Colonic mucosa (tissue), 4 donors: ENCODE data around the gene MRPL36. TPM values are rescaled to one million over a fixed set of nuclear protein-coding genes. Genes with fewer than 3 reads are reported as not detected.

Experiments
- DNase-seq: peaks from one replicate; pipeline ENCODE4 v3.0.0-alpha.2; 2020
- H3K27ac ChIP-seq: fragments of 200-600 bp; one replicate; pipeline ENCODE4 v1.8.0; 2021
- H3K27me3 ChIP-seq: fragments of 200-600 bp; one replicate; pipeline ENCODE4 v1.8.0; 2021
- H3K36me3 ChIP-seq: fragments of 200-600 bp; one replicate; pipeline ENCODE4 v1.8.0; 2021
- H3K4me1 ChIP-seq: fragments of 200-600 bp; one replicate; pipeline ENCODE4 v1.8.0; 2021; ENCODE audit warnings: mild to moderate bottlenecking
- H3K4me3 ChIP-seq: fragments of 200-600 bp; one replicate; pipeline ENCODE4 v1.8.0; 2021
- H3K9ac ChIP-seq, 2 donors: one replicate each; pipeline ENCODE4 v1.7.0; 2013; ENCODE audit warnings: control low read depth in 2 of 2, low read depth in 2 of 2, low read length in 2 of 2
- H3K9me3 ChIP-seq: fragments of 200-600 bp; one replicate; pipeline ENCODE4 v1.8.0; 2021
- CTCF ChIP-seq: fragments of 200-600 bp; IDR thresholded peaks from one replicate; pipeline ENCODE4 v1.8.0; 2022; ENCODE audit warnings: antibody characterized with exemption, mild to moderate bottlenecking
- intact Hi-C: fragments of 100-400 bp; cut with DNase I; formaldehyde crosslinking; loops from one replicate; pipeline ENCODE4 v1.14.1; 2022
- total RNA-seq, 2 donors: library from RNA; stranded (reverse); fragmentation: NEBNext Ultra II Directional in 1 of 2; extraction: Animal tissue kit (Norgen Biotek cat#: 25700) in 1 of 2; gene quantifications; one replicate each; pipeline ENCODE4 v1.2.1, GENCODE V29; 2021
- donor health status: healthy.
- donor health status: DM: no; HTN: no; CAD: no.
- donor health status: DM: no; HTN: no; CAD: no.

Gene MRPL36
- total RNA-seq, 2 donors from 2014 or later, result 33.0 to 56.3 TPM

- no peak overlapping the region for H3K9ac ChIP-seq
- DNase-seq, result no peak
- no peaks in the 10 kb centered on the region for H3K27me3 ChIP-seq
- H3K27ac ChIP-seq, result no peak overlapping the region
- no peak for TF ChIP-seq CTCF
- H3K9me3 ChIP-seq, result no peaks in the 10 kb centered on the region
- H3K4me3 ChIP-seq, result no peak overlapping the region
- no peaks in the 10 kb centered on the region for H3K4me1 ChIP-seq
- H3K36me3 ChIP-seq, result no peaks in the 10 kb centered on the region
- intact Hi-C loops, result no loop called here
Observed at GRCh38 chr5:1757511-1757910, 42.1 kb downstream of the MRPL36 start.

GRCh38 chr5:1756481-1756880 lies 43.2 kb downstream of the MRPL36 start:
- Histone ChIP-seq H3K36me3 (no peaks in the 10 kb centered on the region), H3K27ac (no peak overlapping the region), H3K9me3 (no peaks in the 10 kb centered on the region), H3K27me3 (no peaks in the 10 kb centered on the region), H3K4me1 (no peaks in the 10 kb centered on the region), H3K4me3 (no peak overlapping the region), H3K9ac (no peak overlapping the region)
- intact Hi-C loops, result no loop called here
- TF ChIP-seq CTCF, result no peak
- DNase-seq, result no peak

- intact Hi-C loops, result no loop called here
- Histone ChIP-seq H3K9me3 (no peaks in the 10 kb centered on the region), H3K9ac (no peak overlapping the region), H3K27ac (no peak overlapping the region), H3K4me1 (no peaks in the 10 kb centered on the region), H3K27me3 (no peaks in the 10 kb centered on the region), H3K36me3 (no peaks in the 10 kb centered on the region), H3K4me3 (no peak overlapping the region)
- no peak for TF ChIP-seq CTCF
- DNase-seq, result no peak
Observed at GRCh38 chr5:1755321-1755949, 44.2 kb downstream of the MRPL36 start.

GRCh38 chr5:1754531-1755220 lies 45.0 kb downstream of the MRPL36 start:
- H3K27me3 ChIP-seq, result no peaks in the 10 kb centered on the region
- intact Hi-C loops, result no loop called here
- peak; percentile 12 for DNase-seq

GRCh38 chr5:1753490-1753889 lies 46.1 kb downstream of the MRPL36 start:
- Histone ChIP-seq H3K9ac (no peak overlapping the region), H3K9me3 (no peaks in the 10 kb centered on the region), H3K27ac (no peak overlapping the region), H3K36me3 (no peaks in the 10 kb centered on the region), H3K4me1 (no peaks in the 10 kb centered on the region), H3K4me3 (no peak overlapping the region), H3K27me3 (no peaks in the 10 kb centered on the region)
- TF ChIP-seq CTCF, result no peak
- peak; percentile 3 for DNase-seq
- intact Hi-C loops, result no loop called here

More at GRCh38 chr5:1754531-1755220, 45.0 kb downstream of the MRPL36 start:
- H3K4me3 ChIP-seq, result no peak overlapping the region
- H3K9me3 ChIP-seq, result no peaks in the 10 kb centered on the region
- H3K36me3 ChIP-seq, result no peaks in the 10 kb centered on the region
- H3K4me1 ChIP-seq, result no peaks in the 10 kb centered on the region
- TF ChIP-seq CTCF, result no peak
- H3K27ac ChIP-seq, result no peak overlapping the region
- H3K9ac ChIP-seq, result no peak overlapping the region
